Activated CD4-positive, alpha-beta T cell treated with anti-CD3 and anti-CD28 coated beads, Interleukin-2, Interleukin-6, amounts not matched to agents 100 ng/mL and 50 ng/mL, durations not matched to agents 16 hours and 8 hours (primary cell): ENCODE results near the gene EIF2D.
A peak's percentile ranks its signal among the peaks of the same experiment; 100 is the strongest.
"Not testable (repeated sequence)": the region's sequence is repeated elsewhere in the genome, so short reads cannot be mapped to it uniquely, and the experiment has no call there.

ENCODE experiments used
- DNase-seq: peaks from one replicate; pipeline ENCODE4 v3.0.0-alpha.2; 2020

The EIF2D gene

GRCh38 chr1:206586501-206587445 lies 25.5 kb downstream of the EIF2D start:
- no peak for DNase-seq

- no peak for DNase-seq
These were observed 27.6 kb downstream of the EIF2D start for GRCh38 chr1:206584683-206585082.

GRCh38 chr1:206583707-206584648 lies 28.3 kb downstream of the EIF2D start:
- DNase-seq: peak; percentile 89

GRCh38 chr1:206582971-206583706 lies 29.1 kb downstream of the EIF2D start:
- DNase-seq: no peak

GRCh38 chr1:206582537-206582936 lies 29.7 kb downstream of the EIF2D start:
- DNase-seq: no peak

- DNase-seq: no peak
These were observed 30.7 kb downstream of the EIF2D start for GRCh38 chr1:206581571-206581981.

GRCh38 chr1:206581114-206581497 lies 31.2 kb downstream of the EIF2D start:
- not testable (repeated sequence) for DNase-seq

- DNase-seq: peak; percentile 5
These were observed 31.7 kb downstream of the EIF2D start for GRCh38 chr1:206580438-206581113.

DNA sequence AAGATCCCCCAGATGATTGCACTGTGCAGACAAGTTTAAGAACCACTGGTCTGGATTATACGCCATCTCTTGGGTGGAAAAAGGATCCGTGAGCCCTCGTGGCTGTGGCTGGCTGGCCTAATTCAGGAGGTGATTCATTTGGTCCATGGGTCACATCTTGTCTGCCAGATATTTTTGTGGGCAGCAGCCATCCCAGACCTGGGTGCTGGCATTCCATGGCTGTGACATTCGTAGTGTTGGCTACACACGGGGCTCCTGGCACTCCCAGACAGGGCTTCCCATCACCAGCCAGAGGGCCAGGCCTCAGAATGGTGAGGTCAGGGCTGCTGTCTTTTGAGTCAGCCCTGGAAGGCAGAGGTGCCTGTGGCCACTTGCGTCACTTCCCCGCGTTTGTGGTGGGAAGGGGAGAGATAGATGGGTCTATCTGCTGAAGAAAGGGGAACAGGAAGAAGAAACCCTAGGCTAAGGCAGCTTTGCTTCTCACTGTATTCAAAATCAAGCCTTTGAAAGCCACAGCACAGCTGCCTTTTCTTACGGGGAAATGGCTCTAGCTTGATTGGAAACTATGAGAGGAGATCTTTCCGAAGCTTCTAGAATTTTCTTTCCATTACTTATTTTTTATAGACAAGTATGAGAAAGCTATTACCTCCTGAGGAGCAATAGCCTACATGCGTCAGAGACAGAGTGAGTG lies 32.4 kb downstream of the EIF2D start:
- peak; percentile 96 for DNase-seq

DNA sequence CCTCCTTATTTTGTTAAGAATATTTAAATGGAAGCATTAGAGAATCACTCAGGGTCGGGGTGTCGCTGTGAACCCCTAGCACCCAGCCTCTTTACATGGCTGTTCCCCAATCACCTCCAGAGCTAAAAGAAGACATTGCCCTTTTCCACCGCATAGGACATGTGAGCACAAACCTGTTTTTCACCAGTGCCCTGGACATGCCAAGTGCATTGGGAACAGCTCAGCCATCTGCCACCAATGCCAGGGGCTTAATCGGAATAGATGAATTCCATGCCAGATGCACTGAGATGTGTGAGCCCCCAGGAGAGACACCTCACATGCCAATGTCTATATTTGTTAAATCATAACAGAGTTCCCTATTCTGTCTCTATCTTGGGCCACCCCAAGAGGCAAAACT lies 33.3 kb downstream of the EIF2D start:
- DNase-seq: no peak

DNA sequence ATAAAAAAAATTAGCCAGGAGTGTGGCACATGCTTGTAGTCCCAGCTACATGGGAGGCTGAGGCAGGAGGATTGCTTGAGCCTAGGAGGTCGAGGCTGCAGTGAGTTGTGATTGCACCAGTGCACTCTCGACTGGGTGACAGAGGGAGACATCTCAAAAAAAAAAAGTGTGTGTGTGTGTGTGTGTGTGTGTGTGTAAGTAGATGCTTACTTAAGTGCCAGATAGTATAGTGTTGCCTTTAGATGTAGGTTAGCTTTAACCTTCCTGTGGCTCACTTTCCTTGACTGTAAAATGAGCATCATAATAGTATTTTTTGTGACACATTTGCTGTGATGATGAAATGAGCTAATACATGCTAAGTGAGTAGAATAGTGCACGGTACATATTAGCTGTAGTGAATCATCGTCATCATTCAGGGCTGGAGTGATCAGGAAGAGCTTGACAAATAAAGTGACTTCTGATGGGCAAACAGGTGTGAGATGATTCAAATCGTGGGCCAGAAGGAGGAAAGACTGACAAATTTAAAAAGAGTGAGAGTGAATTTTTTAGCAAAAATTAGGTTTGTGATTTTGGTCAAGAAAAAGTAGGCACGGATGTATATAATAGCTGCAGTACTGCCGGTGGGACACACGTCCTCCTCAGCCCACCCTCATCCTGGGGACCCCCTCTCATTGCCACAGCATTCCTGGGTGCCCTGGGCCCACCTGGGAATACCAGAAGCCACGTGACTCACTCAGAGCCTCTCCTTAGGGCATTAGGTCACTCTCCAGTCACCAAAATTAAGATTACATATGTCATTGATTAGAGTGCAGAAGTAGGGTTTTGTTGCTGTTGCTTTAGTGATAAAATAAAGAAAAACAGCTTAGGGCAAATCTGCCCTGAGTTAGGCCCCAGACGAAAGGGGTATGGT lies 33.9 kb downstream of the EIF2D start:
- peak; percentile 79 for DNase-seq

DNA sequence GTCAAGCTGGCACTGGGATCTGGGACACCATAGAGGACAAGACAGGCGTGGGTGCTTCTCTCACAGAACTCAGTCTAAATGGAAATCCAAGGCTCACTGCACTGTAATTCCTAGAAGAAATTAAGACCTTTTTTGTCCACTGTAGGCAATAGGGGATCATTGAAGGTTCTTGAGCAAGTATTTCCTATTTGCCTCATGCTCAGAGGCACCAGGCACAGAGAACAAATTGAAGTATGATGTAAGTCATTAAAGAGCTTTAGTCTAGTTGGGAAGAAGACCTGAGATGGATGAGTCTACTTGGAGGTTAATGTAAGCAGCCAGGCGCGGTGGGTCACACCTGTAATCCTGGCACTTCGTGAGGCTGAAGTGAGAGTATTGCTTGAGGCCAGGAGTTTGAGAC lies 34.6 kb downstream of the EIF2D start:
- DNase-seq: peak; percentile 4

- no peak for DNase-seq
These were observed 36.1 kb downstream of the EIF2D start for GRCh38 chr1:206575894-206576737.

DNA sequence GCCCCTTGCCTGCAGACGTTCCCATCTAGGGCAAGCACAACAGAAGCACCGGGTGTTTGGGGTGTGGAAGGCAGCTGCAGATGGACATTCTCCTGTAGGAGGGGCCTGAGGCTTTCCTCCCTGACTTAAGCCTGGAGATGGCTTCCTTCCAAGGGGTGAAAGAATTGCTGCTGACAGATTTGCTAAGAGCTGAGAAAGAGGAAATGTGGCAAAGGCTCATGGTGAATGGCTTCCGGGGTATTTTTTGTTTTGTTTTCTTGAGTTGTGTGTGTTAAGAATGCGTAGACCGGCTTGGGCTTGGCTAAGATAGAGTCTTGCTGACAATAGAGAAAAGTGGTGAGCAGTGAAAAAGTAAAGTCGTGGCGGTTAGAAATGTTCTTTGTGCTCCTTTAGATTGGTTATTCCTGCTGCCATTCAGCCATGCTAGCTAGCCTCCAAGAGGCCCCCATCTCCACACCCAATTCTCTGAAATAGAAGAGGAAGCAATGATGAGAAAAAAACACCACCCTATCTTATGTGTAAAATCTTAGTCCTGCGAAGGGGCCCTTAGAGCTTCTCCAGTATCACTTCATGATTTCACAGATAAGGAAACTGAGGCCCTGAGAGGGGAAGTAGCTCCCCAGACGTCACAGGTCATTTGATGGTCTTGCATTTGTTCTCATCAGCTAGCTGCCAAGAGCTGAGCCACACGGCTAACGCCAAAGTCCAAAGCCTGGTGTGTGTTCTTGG lies 36.9 kb downstream of the EIF2D start:
- peak; percentile 81 for DNase-seq

DNA sequence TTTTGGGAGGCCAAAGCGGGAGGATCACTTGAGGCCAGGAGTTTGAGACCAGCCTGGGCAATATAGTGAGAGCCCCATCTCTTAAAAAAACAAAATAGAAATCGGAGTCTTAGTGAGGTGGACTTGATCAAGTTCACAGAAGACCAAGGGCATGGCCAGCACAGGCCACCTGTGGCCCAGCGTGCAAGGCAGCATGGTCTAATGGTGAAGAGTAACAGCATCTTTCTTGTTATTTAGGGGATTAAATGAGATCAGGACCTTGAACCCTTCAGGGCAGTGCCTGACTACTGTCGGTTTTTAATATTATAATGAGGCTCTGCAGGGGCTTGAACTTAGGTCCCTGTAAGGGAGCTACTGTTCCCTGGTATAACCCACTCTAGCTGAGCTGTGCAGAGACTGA lies 38.5 kb downstream of the EIF2D start:
- DNase-seq: no peak

DNA sequence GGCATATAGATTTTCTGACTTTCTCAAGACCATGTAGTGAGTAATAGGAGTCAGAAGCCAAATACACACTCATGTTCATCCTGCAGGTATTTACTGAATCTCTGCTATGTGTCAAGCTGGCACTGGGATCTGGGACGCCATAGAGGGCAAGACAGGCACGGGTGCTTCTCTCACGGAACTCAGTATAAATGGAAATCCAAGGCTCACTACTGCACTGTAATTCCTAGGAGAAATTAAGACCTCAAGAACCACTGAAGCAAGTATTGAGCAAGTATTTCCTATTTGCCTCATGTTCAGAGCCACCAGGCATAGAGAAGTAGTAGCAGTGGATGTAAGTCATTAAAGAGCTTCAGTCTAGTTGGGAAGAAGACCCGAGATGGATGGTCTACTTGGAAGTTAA lies 38.9 kb downstream of the EIF2D start:
- DNase-seq: no peak

DNA sequence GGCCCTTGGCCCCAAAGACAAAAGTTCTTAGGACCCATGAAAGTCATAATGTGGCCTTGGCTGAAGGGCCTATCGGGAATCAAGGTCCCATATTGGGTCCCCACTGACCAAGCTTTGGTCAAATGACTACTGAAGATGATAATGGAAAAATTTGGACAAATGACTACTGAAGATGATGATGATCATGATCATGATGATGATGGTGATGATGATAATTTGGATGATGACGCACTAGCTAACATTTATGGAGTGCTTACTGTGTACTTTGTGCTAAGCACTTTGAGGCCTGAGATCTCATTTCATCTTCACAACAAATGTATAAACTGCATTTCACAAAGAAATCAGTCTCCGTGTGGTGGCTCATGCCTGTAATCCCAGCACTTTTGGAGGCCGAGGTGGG lies 39.4 kb downstream of the EIF2D start:
- DNase-seq: no peak

GRCh38 chr1:206570529-206570928 lies 41.7 kb downstream of the EIF2D start:
- DNase-seq: no peak

DNA sequence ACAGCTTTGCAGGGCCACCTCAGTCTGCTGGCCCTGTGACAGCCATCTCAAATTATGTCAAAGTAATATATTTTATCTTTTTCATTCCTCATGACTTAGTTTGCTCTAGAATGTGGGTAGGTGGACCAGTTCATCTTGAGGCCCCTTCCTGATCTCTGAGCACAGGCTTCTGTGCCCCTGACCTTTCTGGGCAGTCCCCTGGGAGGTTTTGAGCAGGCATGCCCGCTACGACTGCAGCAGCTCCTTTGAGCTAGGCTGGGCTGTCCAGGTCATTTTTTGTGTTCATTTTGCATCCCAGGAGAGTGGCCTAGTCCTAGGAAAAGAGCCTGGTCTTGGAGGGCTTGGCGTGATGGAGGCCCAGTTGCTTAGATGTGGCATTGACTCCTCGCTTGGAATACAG lies 42.7 kb downstream of the EIF2D start:
- DNase-seq: no peak
